ENCODE results near the gene CYB5R2. TPM values are rescaled to one million over a fixed set of nuclear protein-coding genes. Genes with fewer than 3 reads are reported as not detected.

Gene CYB5R2
- total RNA-seq, 1 donor from 2014 or later, result 6.8 TPM

DNA sequence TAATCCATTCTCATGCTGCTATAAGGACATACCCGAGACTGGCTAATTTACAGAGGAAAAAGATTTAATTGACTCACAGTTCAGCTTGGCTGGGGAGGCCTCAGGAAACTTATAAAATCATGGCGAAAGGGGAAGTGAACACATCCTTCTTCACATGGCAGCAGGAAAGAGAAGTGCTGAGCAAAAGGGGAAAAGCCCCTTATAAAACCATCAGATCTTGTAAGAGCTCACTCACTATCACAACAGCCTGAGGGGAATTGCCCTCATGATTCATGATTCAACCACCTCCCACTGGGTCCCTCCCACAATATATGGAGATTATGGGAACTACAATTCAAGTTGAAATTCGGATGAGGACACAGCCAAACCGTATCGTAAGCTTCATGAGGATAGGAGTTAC lies 3.8 kb upstream of the CYB5R2 start:
- Mint-ChIP-seq H3K36me3 (ENCODE audit: low read depth, unreplicated experiment) (no peaks in the 10 kb centered on the region), H3K27ac (ENCODE audit: unreplicated experiment) (peak overlapping the region; percentile 28), H3K4me1 (ENCODE audit: unreplicated experiment) (peaks cover 27% of the 10 kb centered on the region), H3K27me3 (ENCODE audit: unreplicated experiment) (peaks cover 8% of the 10 kb centered on the region), H3K9me3 (ENCODE audit: unreplicated experiment) (no peaks in the 10 kb centered on the region), H3K4me3 (ENCODE audit: unreplicated experiment) (no peak overlapping the region)
- TF ChIP-seq, protein P1, sequence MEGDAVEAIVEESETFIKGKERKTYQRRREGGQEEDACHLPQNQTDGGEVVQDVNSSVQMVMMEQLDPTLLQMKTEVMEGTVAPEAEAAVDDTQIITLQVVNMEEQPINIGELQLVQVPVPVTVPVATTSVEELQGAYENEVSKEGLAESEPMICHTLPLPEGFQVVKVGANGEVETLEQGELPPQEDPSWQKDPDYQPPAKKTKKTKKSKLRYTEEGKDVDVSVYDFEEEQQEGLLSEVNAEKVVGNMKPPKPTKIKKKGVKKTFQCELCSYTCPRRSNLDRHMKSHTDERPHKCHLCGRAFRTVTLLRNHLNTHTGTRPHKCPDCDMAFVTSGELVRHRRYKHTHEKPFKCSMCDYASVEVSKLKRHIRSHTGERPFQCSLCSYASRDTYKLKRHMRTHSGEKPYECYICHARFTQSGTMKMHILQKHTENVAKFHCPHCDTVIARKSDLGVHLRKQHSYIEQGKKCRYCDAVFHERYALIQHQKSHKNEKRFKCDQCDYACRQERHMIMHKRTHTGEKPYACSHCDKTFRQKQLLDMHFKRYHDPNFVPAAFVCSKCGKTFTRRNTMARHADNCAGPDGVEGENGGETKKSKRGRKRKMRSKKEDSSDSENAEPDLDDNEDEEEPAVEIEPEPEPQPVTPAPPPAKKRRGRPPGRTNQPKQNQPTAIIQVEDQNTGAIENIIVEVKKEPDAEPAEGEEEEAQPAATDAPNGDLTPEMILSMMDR (IDR thresholded peaks at IDR 0.05; ENCODE audit: unreplicated experiment), result no peak
- no peak for DNase-seq (ENCODE audit: low spot score)

DNA sequence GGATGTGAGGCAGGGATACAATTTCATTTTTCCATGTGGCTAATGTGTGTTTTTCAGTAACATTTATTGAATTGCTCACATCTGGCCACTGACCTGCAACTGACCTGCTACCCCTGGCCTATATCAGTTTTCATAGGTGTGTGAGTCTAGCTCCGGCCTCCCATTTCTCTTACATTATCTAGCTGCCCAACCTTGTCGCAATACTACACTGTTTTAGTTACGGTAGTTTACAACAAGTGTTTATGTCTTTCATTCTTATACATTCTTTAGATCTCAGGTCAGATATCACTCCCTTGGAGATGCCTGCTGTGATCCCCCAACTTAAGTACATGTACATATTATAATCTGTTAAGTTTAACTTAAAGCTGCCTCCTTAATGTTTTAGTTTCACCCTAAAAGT lies 2.3 kb upstream of the CYB5R2 start:
- Mint-ChIP-seq H3K27ac (ENCODE audit: unreplicated experiment) (no peak overlapping the region), H3K9me3 (ENCODE audit: unreplicated experiment) (no peaks in the 10 kb centered on the region), H3K27me3 (ENCODE audit: unreplicated experiment) (peaks cover 8% of the 10 kb centered on the region), H3K4me1 (ENCODE audit: unreplicated experiment) (peaks cover 27% of the 10 kb centered on the region), H3K4me3 (ENCODE audit: unreplicated experiment) (no peak overlapping the region), H3K36me3 (ENCODE audit: low read depth, unreplicated experiment) (no peaks in the 10 kb centered on the region)
- DNase-seq (ENCODE audit: low spot score), result no peak
- TF ChIP-seq, protein P1 (IDR thresholded peaks at IDR 0.05; ENCODE audit: unreplicated experiment), result no peak

DNA sequence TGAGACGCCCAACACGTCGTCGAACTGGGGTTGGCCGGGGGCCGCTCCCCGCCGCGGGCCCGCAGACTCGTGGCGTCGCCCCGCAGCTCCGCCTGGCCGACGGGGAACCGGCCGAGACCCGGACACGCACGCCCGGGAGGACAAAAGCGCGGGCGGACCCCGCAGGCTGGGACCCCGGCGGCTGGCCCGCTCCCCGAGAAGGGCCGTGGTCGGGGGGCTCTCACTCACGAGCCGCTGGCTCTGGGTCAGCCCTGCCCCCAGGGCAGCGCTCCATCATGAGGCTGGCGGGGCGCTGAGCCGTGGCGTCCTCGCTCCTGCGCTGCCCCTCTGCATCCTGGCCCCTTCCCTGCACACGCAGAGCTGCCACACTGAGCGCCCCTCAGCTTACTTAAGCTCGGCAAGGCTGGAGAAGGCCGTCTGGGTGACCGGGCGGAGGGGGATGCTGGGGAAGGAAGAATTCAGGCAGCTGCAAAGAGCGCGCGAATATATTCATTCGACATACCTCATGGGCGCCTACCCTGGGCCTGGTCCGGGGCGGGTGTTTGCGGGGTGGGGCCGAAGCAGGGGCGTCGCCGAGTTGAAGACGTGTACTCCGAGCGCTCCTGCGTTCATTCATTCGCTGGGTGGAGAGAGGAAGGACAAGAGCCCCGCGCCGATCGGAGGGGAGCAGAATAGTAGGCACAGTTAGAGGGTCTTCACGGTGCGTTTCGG lies 579 bp upstream of the CYB5R2 start:
- peaks cover 8% of the 10 kb centered on the region for H3K27me3 Mint-ChIP-seq (ENCODE audit: unreplicated experiment)
- H3K9me3 Mint-ChIP-seq (ENCODE audit: unreplicated experiment), result no peaks in the 10 kb centered on the region
- H3K4me3 Mint-ChIP-seq (ENCODE audit: unreplicated experiment), result peak overlapping the region; percentile 82
- peaks cover 29% of the 10 kb centered on the region for H3K4me1 Mint-ChIP-seq (ENCODE audit: unreplicated experiment)
- H3K27ac Mint-ChIP-seq (ENCODE audit: unreplicated experiment), result no peak overlapping the region
- peak; percentile 41 for DNase-seq (ENCODE audit: low spot score)
- no peaks in the 10 kb centered on the region for H3K36me3 Mint-ChIP-seq (ENCODE audit: low read depth, unreplicated experiment)
- TF ChIP-seq, protein P1 (IDR thresholded peaks at IDR 0.05; ENCODE audit: unreplicated experiment), result no peak

DNA sequence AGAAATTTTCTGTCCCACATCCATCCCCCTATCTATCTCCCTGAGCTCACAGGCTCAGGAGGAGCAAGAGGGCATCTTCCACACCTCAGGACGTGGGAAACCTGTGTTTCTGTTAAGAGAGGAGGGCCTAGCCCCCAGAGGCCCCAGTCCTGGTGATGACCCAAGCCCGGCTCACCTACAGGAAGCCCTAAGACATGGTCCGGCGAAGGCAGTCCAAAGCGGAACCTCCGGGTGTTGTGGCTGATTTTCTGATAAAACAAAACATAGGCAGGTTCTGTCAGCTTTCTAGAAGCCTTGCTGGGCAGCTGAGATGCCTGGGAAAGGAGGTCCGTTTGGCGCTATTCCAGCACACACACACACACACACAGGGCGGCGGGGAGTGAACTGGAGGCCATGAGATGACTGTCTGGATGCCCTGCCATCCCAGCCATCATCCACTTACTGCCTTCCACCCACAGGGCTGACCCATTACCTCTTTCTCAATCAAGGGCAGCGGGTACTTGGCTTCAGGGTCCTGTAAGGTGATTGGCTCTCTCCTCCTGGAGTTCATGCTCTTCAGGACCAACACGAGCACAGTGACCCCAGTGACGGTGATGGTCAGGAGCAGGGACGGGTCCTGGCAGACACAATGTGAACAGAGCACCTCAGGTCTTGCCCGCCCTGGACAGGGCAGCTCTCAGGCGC lies 882 bp downstream of the CYB5R2 start:
- peaks cover 8% of the 10 kb centered on the region for H3K27me3 Mint-ChIP-seq (ENCODE audit: unreplicated experiment)
- H3K4me3 Mint-ChIP-seq (ENCODE audit: unreplicated experiment), result no peak overlapping the region
- peaks cover 24% of the 10 kb centered on the region for H3K4me1 Mint-ChIP-seq (ENCODE audit: unreplicated experiment)
- peak overlapping the region; percentile 6 for H3K27ac Mint-ChIP-seq (ENCODE audit: unreplicated experiment)
- no peaks in the 10 kb centered on the region for H3K9me3 Mint-ChIP-seq (ENCODE audit: unreplicated experiment)
- H3K36me3 Mint-ChIP-seq (ENCODE audit: low read depth, unreplicated experiment), result no peaks in the 10 kb centered on the region
- TF ChIP-seq, protein P1 (IDR thresholded peaks at IDR 0.05; ENCODE audit: unreplicated experiment), result no peak
- no peak for DNase-seq (ENCODE audit: low spot score)
